Fibroblast of skin of right quadriceps (primary cell): ENCODE data around the gene LRRC4C.
"Not testable (repeated sequence)": the region's sequence is repeated elsewhere in the genome, so short reads cannot be mapped to it uniquely, and the experiment has no call there.

Source experiments
- DNase-seq: peaks from one replicate; pipeline ENCODE4 v3.0.0-alpha.2; 2013

LRRC4C gene

DNA sequence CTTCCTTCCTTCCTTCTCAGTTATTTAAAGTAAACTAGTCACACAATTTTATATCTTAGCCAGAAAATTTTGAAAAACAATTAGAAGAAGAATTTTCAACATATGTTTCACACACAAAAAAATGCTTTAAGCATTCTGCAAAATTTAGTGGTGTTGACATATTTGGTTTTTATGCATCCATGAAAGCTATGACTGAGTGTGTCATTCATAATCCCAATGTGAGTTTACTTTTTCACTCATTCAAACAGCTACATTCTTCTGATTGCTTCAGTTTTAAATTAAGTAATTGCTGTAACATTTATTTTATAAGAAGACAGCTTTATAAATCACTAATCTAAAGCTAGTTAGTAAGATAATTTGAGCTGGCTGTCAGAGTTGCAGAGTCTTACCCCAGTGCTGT, 453.5 kb downstream of the LRRC4C start:
- DNase-seq = peak; percentile 64

DNA sequence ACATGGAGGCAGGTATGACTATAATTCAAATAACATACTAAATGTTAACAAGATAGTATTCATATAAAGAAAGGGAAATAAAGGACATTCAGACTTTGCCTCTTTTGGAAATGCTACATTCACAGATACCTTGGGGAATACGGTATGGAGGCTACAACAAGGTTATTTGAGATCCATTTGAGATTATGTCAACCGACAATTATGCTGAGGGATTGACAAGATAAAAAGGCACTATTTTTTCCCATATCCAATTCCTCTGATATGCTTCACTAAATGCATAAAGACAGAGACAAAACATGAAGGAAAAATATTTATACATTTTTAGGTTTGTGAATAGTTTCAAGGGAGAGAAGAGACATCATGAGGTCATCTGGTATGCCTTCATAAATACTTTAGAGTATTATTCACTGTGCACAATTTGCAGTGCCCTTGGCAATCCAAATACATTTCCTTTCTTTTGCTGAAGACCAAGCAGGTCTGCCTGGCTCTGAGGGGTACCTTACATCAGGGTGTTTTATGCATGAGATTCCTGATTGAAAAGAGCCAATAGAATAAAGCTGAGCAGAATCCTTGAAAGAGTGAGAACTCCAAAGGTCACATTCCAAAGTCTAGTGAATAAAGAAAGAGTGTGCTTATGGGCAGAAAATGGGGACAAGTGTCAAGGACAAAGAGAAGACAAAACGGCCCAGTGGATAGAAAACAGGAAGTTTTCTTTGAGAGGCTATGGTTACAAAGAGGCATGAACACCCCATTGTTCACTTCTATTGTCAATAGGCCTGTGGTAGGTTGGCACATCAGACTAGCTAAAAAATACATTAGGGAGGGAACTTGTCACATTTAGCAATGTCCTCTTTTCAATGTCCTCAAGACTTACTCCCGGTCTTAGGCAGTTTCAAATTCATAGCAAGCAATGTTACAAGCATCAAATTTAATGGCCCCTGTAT, 455.8 kb downstream of the LRRC4C start:
- peak; percentile 53 for DNase-seq

DNA sequence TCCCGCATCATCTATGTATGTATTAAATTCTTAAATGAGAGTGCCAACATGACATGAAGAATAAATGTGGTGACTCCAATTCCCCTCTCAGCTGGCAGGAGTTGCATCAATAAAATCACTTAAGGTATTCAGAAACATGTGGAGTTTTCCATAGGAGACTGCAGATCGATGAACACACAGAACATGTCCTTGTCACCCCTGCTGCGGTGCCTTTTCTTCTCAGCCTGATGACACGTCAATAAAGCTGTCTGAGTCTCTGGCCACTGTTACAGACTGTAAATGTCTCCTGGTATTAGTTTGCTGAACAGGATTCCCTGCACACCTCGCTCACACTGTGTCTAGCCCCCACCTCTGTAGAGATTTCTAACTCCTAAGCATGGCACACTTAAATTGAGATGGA, 460.5 kb downstream of the LRRC4C start:
- no peak for DNase-seq

DNA sequence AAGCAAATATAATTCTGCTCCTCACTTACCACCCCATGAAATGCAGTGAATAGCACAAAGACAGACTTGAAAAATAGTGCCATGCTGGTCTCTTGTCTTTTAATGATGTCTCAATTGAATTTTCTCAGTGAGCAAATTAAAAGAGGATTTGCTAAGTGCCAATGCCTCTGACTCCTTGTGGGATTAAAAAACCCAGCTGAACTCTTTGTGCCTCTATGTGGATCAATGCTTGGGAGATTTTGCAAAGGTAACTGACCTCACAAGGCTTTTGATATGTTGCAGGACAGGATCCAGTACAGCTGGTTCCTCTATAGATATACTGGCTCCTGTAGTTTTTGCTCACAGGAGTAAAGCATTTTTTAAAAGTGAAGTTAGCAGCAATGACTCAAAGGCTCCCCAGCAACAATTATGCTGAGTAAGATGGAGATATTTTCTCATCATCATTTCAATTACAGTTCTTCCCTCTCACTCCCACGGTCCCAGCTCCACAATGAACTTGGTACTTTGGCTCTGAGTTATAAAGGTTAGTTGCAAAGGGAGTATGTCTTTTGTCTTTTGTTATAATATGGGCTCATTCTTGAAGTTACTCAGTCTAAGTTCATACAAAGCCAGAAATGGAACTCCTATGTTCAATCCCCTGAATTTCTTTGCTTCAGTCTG, 471.5 kb downstream of the LRRC4C start:
- DNase-seq = peak; percentile 1

DNA sequence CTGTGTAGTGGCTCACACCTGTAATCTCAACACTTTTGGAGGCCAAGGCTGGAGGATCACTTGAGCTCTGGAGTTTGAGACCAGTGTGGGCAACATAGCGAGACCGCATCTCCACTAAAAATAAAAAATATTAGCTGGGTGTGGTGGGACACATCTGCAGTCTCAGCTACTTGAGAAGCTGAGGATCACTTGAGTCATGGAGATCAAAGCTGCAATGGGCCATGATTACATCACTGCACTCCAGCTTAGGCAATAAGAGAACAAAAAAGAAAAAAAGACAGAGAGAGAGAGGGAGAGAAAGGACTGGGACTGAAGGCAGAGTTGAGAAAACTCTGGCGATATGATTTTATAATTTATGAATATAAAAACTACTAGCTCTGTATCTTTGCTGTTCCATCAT, 473.1 kb downstream of the LRRC4C start:
- DNase-seq = peak; percentile 3

DNA sequence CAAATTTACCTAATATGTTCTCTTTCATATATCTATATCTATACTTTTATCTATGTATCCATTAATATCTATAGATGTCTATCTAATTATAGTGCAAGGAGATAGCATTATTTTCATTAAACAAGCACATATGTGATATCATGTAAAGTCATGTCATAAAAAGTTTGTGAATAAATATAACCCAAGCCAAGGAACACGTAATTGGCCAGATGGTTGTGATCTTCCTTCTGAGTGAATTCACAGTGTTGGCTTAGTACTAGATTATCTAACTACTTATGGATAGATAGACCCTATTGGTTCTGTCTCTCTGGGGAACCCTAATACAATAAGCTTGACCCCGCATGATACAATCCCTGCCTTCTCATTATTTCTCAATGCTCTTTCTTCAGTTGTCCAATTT, 484.4 kb downstream of the LRRC4C start:
- DNase-seq = no peak

DNA sequence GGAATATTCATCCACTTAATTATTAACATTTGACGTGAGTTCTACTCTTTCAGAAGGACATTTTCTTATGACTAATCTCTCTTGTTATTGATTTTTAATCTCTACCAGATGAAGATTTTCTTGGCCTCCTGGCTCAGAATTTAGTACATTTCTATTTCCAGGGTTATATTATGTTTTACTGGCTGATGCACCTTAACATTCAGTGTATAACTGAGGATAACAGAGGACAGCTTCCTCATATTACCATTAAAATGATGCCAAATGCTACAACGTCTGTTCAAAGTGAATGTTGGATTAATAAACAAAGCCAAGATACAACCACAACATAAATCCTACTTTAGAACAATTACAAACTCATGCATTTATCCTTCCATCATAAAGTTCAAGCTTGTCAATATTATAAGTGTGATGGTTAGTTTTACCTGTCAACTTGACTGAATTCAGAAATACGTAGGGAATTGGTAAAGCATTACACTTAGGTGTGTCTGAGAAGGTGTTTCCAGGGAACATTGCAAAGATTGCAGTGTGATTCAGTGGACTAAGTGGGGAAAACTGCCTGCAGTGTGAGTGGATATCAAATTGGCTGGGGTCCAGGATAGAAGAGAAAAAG, 485.2 kb downstream of the LRRC4C start:
- DNase-seq = no peak

DNA sequence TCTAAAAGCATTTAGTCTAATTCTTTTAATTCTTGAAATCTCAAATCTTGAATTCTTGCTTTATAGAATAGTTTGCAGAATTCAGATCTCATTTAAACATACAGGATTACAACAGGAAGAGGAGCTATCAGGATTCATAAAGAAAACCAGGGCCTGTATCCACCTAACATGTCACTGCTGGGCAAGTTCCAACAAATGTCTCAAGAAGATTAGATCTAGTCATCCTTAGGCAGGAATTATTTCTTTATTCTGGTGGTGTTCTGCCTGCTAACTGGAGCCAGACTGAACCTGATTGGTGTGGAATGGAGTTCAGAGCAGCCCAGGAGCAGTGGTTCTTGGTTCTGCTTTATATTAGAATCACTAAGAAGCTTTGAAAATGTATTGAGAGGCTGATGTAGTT, 500.7 kb downstream of the LRRC4C start:
- no peak for DNase-seq

DNA sequence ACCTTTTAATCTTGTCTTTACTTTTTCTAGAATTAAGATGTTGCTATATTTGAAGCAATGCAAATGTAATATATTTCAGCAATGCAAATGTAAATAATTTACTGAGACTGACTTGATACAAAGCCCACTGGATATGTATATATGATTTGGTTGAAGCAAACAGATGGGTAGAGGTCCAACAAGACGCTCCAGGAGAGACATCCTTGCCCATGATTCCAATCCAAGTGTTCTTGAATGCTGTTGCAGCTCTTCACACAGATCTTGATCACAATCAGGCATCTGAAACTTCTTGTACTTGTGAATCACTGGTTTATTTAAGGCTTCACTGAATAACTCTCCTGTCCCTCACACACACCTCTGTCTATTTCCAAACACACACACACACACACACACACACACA, 507.0 kb downstream of the LRRC4C start:
- DNase-seq = no peak

DNA sequence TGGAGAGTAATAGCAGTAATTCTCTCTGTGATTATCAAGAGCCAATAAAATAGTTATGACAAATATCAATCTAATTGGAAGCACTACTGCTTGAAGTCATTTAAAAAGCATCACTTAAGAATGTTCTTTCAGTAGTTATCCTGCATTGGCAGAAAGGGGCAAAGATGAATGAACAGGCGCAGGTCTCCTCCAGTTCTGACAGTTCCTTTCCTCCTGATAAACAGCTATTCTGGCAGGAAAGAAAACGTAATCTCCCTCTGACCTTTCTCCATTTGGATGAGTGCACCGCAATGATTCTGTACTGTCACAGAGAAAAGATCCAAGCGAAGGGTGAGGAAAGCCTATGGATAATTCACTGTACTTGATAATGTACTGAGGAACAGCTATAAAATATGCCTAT, 521.5 kb downstream of the LRRC4C start:
- DNase-seq = no peak

DNA sequence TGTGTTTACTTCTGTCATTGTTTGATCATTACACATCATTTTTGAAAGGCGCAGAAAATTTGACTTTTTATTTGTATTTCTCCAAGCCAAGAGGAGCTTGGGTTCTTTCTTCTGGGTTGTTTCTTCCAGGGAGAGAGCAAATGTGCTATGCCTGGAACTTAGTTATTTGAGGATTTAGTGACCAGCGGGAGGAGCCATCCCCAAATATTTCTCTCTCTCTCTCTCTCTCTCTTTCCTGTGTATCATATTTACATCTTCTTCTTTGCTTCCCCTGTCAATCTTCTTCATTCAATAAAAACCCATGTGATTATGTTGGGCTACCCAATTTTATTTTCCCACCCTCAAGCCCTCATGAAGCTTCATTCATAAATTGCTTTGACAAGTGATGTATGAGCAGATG, 534.5 kb downstream of the LRRC4C start:
- DNase-seq = no peak

DNA sequence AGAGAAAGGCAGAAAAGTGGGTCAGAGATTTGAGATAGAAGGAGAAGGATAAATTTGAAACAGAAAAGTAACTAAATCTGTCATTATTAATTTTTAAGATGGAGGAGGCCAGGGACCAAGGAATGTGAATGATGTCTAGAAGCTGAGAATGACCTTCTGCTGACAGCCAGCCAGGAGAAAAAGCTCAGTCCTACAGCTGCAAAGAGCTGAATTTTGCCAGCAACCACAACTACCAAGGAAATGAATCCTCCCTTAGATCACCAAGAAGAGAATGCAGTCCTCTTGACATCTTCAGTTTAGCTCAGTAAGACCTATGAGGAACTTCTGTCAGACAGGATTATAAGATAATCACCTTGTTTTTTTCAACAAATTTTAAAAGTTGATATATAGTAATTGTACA, 538.2 kb downstream of the LRRC4C start:
- DNase-seq = peak; percentile 35

DNA sequence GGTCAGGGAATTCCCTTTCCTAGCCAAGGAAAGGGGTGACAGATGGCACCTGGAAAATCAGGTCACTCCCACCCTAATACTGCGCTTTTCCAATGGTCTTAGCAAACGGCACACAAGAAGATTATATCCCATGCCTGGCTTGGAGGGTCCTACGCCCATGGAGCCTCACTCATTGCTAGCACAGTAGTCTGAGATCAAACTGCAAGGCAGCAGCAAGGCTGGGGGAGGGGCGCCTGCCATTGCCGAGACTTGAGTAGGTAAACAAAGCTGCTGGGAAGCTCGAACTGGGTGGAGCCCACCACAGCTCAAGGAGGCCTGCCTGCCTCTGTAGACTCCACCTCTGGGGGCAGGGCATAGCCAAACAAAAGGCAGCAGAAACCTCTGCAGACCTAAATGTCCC, 548.7 kb downstream of the LRRC4C start:
- not testable (repeated sequence) for DNase-seq

DNA sequence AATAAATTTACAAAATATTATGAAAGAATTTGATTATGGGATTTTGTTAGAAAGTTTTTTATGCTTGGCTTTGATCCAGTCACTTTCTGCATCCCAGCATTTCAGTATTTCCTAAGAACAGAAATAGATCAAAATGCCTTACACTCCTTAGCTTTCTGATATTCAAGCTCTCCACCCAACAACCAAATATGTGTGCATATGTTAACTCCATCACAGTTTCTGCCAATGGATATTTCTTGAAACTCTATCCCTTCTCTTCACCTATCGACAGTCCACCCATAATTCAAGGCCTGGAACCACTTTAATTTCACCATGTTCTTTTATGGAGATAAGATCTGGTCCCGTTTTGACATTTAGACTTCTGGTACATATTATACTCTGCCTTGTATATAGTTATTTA, 565.0 kb downstream of the LRRC4C start:
- DNase-seq = no peak

DNA sequence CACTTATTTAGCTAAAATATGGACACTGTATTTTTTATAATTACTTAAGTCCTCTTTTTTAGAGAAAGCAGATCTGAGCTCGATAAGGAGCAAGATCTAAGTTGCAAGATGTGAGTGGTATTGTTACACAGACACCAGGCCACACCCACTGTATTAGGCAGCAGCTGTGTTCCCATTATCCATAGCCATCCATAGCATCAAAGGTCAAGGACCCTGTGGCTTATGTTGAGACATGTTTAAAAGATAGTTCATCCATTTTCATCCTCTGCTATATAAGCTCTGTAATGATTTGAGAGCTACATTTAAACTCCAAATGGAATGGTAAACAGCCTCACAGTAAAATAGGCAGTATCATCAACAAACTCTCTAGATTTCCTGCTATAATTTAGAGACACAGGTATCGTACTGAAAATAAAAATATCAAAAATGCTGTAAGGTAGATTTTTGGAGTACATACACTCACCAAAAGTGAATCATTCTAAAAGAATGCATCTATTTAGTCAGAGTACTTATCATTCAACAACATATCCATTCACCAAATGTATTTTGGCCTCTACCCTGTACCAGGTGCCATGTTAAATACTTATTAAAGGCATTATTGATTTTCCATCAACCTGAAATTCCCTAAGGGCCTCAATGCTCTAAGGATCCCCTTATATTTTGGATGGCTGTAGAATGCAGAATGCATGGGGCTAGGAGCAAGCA, 574.0 kb downstream of the LRRC4C start:
- DNase-seq = no peak

DNA sequence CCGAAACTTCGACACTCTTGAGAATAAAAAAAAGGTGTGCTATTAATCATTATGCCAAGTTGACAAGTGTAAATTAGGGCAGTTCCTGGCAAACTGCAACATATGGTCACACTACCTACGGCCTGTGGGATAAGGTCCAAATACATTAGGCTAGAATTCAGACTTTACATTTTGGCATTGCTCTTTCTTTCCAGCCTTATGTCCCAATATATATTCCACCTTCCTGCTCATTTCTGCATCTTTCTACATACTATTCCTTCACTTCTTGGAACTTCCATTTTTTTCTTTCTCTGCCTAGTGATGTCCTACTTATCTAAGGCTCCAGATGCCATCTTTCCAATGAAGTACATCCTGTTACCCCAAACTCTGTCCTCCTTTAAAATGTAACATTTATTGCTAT, 577.2 kb downstream of the LRRC4C start:
- DNase-seq = no peak

DNA sequence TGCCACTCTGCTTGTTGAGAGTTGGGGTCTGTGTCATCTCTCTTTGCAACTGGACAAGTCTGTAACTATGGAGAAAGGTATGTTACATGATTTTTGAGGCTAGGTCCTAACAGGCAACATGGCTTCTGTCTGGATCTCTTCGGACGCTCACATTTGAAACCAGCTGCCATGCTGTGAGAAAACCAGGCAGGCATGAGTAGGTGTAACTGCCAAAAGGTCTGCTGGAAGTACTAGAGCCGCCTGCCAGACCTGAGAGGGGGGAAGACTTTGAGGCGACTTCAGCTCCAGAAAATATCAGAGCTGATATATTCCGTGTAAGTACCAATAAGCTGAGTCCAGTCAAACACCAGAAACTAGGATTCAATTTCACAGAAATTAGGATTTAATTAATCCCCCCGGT, 579.5 kb downstream of the LRRC4C start:
- DNase-seq = no peak

DNA sequence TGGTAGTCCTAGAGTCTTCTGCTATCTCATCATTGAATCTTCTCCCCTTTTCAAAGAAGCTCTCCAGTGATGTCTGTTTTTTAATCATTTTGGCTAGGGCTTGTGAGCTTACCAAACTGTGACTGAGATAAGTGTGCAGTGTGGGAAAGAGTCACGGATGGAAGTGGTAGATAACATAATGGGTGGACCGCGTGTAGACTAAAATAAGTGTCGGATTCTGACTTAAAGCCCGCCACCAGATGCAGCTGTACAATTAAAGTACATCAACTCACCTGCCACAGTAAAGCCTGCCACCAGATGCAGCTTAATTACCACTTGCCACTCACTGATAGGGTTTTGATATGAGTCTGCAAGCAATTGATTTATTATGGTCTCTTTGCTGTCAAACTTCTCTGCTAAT, 581.5 kb downstream of the LRRC4C start:
- no peak for DNase-seq

DNA sequence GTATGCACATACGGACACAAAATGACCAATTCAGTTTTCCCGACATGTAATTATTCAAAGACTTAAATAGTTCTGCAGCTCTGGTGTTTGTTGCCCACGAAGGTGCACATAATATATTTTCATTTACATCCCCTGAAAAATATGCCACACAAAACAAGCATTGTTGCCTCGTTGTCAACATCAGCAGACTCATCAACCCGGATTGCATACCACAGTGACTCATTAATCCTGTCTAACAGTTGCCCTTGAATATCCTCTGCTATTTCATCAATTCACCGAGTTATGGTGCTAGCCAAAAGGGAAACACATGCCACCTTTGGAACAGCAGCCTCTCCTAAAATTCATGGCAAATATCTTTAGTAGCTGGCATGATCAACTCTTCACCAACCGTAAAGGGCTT, 582.2 kb downstream of the LRRC4C start:
- peak; percentile 57 for DNase-seq

DNA sequence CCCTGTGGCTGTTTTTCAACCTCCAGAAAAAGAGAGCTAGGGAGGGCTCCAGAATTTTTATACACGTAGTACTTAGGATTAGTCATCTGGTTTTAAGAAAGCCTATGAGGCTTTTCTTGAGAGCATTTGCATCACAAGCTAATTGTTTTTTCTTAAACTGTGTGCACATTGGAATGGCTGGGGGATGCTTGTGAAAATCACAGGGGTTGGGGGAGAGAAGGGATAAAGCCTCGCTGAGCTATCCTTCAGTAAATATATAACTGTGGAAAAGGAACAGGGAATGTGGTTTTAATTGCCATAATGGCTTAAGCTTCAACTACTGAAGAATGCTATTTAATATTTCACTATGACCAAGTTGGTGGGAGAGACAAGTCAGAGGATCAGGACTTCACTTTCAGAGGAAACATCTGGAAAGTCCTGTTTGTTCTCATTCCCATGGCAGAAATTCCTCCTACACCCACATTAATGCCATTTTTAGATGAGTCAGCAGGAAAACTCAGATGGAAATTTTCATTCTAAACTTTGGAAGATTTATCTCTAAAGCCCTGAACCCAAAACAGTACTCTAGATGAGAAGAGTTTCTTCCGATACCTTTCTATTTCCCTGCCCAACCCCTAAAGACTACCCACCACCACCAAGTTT, 591.3 kb downstream of the LRRC4C start:
- peak; percentile 63 for DNase-seq

DNA sequence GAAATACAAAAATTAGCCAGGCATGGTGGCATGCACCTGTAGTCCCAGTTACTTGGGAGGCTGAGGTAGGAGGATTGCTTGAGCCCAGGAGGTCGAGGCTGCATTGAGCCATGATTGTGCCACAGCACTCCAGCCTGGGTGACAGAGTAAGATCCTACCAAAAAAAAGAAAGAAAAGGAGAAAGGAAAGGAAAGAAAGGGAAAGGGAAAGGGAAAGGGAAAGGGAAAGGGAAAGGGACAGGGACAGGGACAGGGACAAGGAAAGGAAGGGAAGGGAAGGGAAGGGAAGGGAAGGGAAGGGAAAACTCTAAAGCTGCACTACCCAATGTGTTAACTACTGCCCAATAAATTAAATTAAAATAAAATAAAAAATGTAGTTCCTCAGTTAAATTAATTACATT, 601.7 kb downstream of the LRRC4C start:
- DNase-seq = not testable (repeated sequence)

DNA sequence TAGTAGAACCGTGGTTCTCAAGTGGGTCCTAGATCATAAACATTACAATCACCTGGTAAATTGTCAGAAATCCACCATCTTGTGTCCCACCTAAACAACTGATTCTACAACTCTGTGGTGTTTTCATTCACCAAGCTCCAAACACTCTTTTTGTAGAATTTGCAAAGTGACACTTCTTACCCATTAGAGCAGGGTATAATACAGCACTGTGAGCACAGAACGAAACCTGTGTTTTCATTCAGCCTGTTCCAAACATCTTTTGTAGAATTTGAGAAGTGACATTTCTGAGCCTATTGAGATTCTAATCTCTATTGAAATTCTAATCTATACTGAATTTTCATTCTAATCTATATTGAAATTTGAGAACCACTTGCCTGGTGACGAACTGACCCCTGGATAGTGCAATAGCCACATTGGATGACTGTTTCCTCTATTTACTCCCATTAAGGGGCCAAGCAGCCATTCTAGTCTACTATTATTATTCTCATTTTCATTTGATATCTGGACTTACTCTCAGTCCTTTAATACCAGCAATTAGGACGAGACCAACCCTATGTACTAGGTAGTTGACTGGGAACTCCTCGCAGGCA, 616.6 kb downstream of the LRRC4C start:
- no peak for DNase-seq
